ENCODE data around the gene TNNT1. TPM values are rescaled to one million over a fixed set of nuclear protein-coding genes. Genes with fewer than 3 reads are reported as not detected.

TNNT1 gene
- polyA plus RNA-seq, 1 donor from 2014 or later: 6.2 TPM

- H3K9me2 ChIP-seq (ENCODE audit: insufficient read depth, low read length): no peaks in the 10 kb centered on the region
- H3K27me3 ChIP-seq (ENCODE audit: insufficient read depth, low read depth, low read length): no peaks in the 10 kb centered on the region
- H3K79me2 ChIP-seq (replicated peaks; ENCODE audit: insufficient read depth, low read length): no peaks in the 10 kb centered on the region
- H3K4me3 ChIP-seq (ENCODE audit: low read length): no peak overlapping the region
- H3K36me3 ChIP-seq (ENCODE audit: insufficient read depth, low read length): no peaks in the 10 kb centered on the region
- no peak overlapping the region for H2AFZ ChIP-seq (ENCODE audit: low read depth, low read length)
- no peak overlapping the region for H3K9ac ChIP-seq (ENCODE audit: low read length)
- no peak overlapping the region for H3K4me2 ChIP-seq (ENCODE audit: low read length)
- no peaks in the 10 kb centered on the region for H3F3A ChIP-seq (ENCODE audit: insufficient read depth, low read length, poor library complexity, severe bottlenecking)
- H3K27ac ChIP-seq (ENCODE audit: low read length): no peak overlapping the region
- no peaks in the 10 kb centered on the region for H4K20me1 ChIP-seq (ENCODE audit: insufficient read depth)
- no peaks in the 10 kb centered on the region for H3K9me3 ChIP-seq (ENCODE audit: low read length)
- no peak for TF ChIP-seq POLR2AphosphoS5 (IDR thresholded peaks at IDR 0.05)
- no peak for TF ChIP-seq EP300 (conservative IDR thresholded peaks at IDR 0.05; ENCODE audit: poor library complexity, severe bottlenecking)
- TF ChIP-seq MXI1 (conservative IDR thresholded peaks at IDR 0.05; ENCODE audit: poor library complexity, severe bottlenecking): no peak
- TF ChIP-seq RAD21 (conservative IDR thresholded peaks at IDR 0.05): no peak
- TF ChIP-seq TAF1 (IDR thresholded peaks at IDR 0.05; ENCODE audit: low read depth): no peak
- TF ChIP-seq EZH2 (IDR thresholded peaks at IDR 0.05; ENCODE audit: borderline replicate concordance, insufficient read depth, low read length, poor library complexity, severe bottlenecking): no peak
- TF ChIP-seq, protein P1, sequence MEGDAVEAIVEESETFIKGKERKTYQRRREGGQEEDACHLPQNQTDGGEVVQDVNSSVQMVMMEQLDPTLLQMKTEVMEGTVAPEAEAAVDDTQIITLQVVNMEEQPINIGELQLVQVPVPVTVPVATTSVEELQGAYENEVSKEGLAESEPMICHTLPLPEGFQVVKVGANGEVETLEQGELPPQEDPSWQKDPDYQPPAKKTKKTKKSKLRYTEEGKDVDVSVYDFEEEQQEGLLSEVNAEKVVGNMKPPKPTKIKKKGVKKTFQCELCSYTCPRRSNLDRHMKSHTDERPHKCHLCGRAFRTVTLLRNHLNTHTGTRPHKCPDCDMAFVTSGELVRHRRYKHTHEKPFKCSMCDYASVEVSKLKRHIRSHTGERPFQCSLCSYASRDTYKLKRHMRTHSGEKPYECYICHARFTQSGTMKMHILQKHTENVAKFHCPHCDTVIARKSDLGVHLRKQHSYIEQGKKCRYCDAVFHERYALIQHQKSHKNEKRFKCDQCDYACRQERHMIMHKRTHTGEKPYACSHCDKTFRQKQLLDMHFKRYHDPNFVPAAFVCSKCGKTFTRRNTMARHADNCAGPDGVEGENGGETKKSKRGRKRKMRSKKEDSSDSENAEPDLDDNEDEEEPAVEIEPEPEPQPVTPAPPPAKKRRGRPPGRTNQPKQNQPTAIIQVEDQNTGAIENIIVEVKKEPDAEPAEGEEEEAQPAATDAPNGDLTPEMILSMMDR (IDR thresholded peaks at IDR 0.05; ENCODE audit: poor library complexity, severe bottlenecking): no peak
- TF ChIP-seq SMC3 (conservative IDR thresholded peaks at IDR 0.05; ENCODE audit: poor library complexity): no peak
- no peak for TF ChIP-seq REST (IDR thresholded peaks at IDR 0.05; ENCODE audit: borderline replicate concordance)
Observed at GRCh38 chr19:55134736-55135135, 14.3 kb downstream of the TNNT1 start.

DNA sequence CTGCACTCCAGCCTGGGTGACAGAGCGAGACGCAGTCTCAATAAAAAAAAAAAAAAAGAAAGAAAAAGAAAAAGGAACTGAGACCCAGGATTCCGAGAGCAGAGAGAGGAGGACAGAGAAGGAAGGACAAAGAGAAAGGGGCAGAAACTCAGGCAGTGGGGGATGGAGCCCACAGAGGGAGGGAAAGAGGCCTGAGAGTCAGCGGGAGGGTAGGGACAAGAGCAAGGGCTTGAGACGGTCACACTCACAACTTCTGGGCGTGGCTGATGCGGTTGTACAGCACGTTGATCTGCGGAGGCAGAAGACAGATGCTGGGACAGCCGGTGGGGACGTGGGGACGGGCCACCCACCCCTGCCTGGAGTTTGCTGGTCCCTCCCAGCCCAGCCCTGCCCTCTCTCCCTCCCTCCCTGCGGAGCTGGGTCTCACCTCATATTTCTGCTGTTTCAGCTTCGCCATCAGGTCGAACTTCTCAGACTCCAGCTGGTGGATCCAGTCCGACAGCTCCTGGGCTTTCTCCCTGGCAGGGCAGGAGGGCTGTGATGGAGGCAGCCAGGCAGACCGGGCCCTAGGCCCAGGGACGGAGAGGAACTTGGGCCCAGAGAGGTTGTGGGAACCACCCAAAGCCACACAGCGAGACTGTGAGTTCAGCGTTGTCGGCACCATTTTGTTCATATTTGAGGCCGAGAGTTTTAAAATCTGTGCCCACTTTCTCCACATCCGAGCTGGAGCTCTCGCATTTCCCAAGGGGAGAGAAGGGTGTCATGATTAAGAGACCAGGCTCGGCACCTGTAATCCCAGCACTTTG lies 15.2 kb downstream of the TNNT1 start:
- no peaks in the 10 kb centered on the region for H3K27me3 ChIP-seq (ENCODE audit: insufficient read depth, low read depth, low read length)
- TF ChIP-seq REST (IDR thresholded peaks at IDR 0.05; ENCODE audit: borderline replicate concordance): no peak
- TF ChIP-seq, protein P1 (IDR thresholded peaks at IDR 0.05; ENCODE audit: poor library complexity, severe bottlenecking): no peak
- TF ChIP-seq RAD21 (conservative IDR thresholded peaks at IDR 0.05): no peak
- no peak for TF ChIP-seq POLR2AphosphoS5 (IDR thresholded peaks at IDR 0.05)
- TF ChIP-seq SMC3 (conservative IDR thresholded peaks at IDR 0.05; ENCODE audit: poor library complexity): no peak
- no peaks in the 10 kb centered on the region for H3K79me2 ChIP-seq (replicated peaks; ENCODE audit: insufficient read depth, low read length)
- H3F3A ChIP-seq (ENCODE audit: insufficient read depth, low read length, poor library complexity, severe bottlenecking): no peaks in the 10 kb centered on the region
- H2AFZ ChIP-seq (ENCODE audit: low read depth, low read length): no peak overlapping the region
- no peaks in the 10 kb centered on the region for H3K36me3 ChIP-seq (ENCODE audit: insufficient read depth, low read length)
- no peaks in the 10 kb centered on the region for H4K20me1 ChIP-seq (ENCODE audit: insufficient read depth)
- no peak overlapping the region for H3K4me3 ChIP-seq (ENCODE audit: low read length)
- no peaks in the 10 kb centered on the region for H3K9me2 ChIP-seq (ENCODE audit: insufficient read depth, low read length)
- H3K9ac ChIP-seq (ENCODE audit: low read length): no peak overlapping the region
- no peak overlapping the region for H3K4me2 ChIP-seq (ENCODE audit: low read length)
- H3K9me3 ChIP-seq (ENCODE audit: low read length): no peaks in the 10 kb centered on the region
- no peak overlapping the region for H3K27ac ChIP-seq (ENCODE audit: low read length)

All from neural cell (in vitro differentiated cells).